Measurements from ENCODE around the gene SYTL3. TPM values are rescaled to one million over a fixed set of nuclear protein-coding genes. Genes with fewer than 3 reads are reported as not detected.

SYTL3 gene
- total RNA-seq, 1 experiment from 2014 or later: 0.09 TPM

DNA sequence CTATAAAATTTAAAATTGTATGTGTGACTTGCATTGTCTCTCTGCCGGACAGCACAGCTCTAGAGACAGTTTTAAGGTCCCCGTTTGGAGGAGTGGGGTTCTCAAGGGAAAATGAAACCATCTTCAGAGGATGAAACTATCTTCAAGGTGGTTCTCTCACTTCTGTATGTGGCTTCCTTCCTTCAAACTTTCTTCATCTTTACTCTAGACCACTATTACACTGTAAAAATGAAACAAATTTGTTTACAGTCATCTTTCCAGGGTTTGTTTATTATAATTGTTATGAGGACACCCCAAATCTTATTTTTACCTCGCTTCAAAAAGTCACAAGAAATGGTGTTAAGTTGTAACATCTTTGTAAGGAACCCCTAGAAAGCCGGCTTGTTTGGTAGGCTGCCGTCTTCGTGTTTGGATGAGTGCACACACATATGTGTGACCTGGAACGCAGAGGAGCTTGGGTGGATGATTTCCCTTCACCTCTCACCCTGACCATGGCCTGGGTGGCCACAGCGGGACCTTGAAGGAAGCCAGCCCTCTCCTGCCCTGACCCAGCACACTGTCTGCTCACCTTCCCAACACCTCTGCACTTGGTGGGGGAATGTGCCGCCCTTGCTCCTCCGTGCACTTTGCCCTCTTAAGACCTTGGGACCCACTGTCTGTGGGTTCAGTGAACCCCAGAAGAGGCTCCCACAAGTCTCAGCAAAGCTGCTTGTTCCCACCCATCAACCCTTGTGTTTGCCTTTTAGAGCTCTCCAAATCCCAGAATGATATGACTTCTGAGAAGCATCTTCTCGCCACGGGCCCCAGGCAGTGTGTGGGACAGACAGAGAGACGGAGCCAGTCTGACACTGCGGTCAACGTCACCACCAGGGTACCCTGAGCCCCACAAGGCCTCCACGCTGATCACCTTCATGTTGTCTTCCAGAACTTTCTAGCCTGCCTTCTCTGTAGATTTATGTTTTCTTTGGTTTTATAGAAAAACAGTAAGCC, 67.8 kb downstream of the SYTL3 start:
- Mint-ChIP-seq H3K27me3 (ENCODE audit: low read depth) (no peaks in the 10 kb centered on the region; the same call in 1 of the 2 replicates), H3K36me3 (ENCODE audit: insufficient read depth in 1 of 3, low read depth in 3 of 3) (no peaks in the 10 kb centered on the region), H3K4me3 (no peak overlapping the region), H3K27ac (no peak overlapping the region), H3K4me1 (peaks cover 16 to 17% of the 10 kb centered on the region in 2 experiments), H3K9me3 (no peaks in the 10 kb centered on the region)
- Histone ChIP-seq H3K9me3 (ENCODE audit: control insufficient read depth, low read depth, low read length) (no peaks in the 10 kb centered on the region), H3K27ac (ENCODE audit: insufficient read length, low read depth, low read length) (no peak overlapping the region), H2AFZ (ENCODE audit: low read length) (no peak overlapping the region), H2BK120ac (ENCODE audit: low read depth, low read length, poor library complexity, severe bottlenecking) (no peak overlapping the region), H2BK15ac (ENCODE audit: low read depth, low read length) (no peak overlapping the region), H3K4me1 (ENCODE audit: insufficient read depth, low read length) (no peaks in the 10 kb centered on the region), H3K18ac (ENCODE audit: insufficient read length, low read depth, low read length) (no peak overlapping the region), H4K5ac (ENCODE audit: insufficient read length, low read depth, low read length) (no peak overlapping the region), H3K79me1 (ENCODE audit: insufficient read depth, low read depth, low read length, poor library complexity, severe bottlenecking) (no peaks in the 10 kb centered on the region), H2BK5ac (ENCODE audit: insufficient read length, low read length) (no peak overlapping the region), H4K20me1 (ENCODE audit: control insufficient read depth, insufficient read depth, insufficient read length) (no peaks in the 10 kb centered on the region), H3K4me2 (ENCODE audit: insufficient read depth, insufficient read length, low read length) (no peak overlapping the region), H3K14ac (ENCODE audit: insufficient read depth, low read length) (no peak overlapping the region), H3K56ac (ENCODE audit: insufficient read length, low read depth, low read length) (no peak overlapping the region), H3K4ac (ENCODE audit: low read depth, low read length) (no peak overlapping the region), H3T11ph (ENCODE audit: low read length) (no peak overlapping the region), H2AK5ac (ENCODE audit: insufficient read length, low read length) (no peak overlapping the region), H3K79me2 (ENCODE audit: insufficient read depth, low read length) (no peaks in the 10 kb centered on the region), H2BK20ac (ENCODE audit: low read depth, low read length, poor library complexity, severe bottlenecking) (no peak overlapping the region), H3K23ac (ENCODE audit: insufficient read length, low read depth, low read length) (no peak overlapping the region), H3K9ac (ENCODE audit: extremely low read depth, insufficient read length, low read length) (no peak overlapping the region), H3K23me2 (ENCODE audit: insufficient read length, low read depth, low read length, poor library complexity, severe bottlenecking) (no peaks in the 10 kb centered on the region), H4K8ac (replicated peaks; ENCODE audit: insufficient read length, low read depth, low read length) (no peak overlapping the region), H2BK12ac (ENCODE audit: insufficient read length, low read depth, low read length) (no peak overlapping the region), H3K27me3 (ENCODE audit: insufficient read depth, low read length) (no peaks in the 10 kb centered on the region), H4K91ac (ENCODE audit: insufficient read length, low read depth, low read length) (no peak overlapping the region)
- TF ChIP-seq, protein P1, sequence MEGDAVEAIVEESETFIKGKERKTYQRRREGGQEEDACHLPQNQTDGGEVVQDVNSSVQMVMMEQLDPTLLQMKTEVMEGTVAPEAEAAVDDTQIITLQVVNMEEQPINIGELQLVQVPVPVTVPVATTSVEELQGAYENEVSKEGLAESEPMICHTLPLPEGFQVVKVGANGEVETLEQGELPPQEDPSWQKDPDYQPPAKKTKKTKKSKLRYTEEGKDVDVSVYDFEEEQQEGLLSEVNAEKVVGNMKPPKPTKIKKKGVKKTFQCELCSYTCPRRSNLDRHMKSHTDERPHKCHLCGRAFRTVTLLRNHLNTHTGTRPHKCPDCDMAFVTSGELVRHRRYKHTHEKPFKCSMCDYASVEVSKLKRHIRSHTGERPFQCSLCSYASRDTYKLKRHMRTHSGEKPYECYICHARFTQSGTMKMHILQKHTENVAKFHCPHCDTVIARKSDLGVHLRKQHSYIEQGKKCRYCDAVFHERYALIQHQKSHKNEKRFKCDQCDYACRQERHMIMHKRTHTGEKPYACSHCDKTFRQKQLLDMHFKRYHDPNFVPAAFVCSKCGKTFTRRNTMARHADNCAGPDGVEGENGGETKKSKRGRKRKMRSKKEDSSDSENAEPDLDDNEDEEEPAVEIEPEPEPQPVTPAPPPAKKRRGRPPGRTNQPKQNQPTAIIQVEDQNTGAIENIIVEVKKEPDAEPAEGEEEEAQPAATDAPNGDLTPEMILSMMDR (conservative IDR thresholded peaks at IDR 0.05): no peak
- WGBS (ENCODE audit: extremely low coverage, insufficient read length, low lambda C conversion rate): no CpG with 5 or more reads among the region's 16 CpGs
- no peak for DNase-seq

Data from H9 (cell line).